ENCODE results near the gene REL. TPM values are rescaled to one million over a fixed set of nuclear protein-coding genes. Genes with fewer than 3 reads are reported as not detected.

REL gene
- total and polyA plus RNA-seq, 2 of the 13 experiments (the other 11 are each of a cell fraction or from before 2014, with no cell fraction given) = 3.7 to 7.0 TPM

GRCh38 chr2:60907329-60907728 lies 26.0 kb downstream of the REL start:
- no peaks in the 10 kb centered on the region for H3K9me3 ChIP-seq (ENCODE audit: low read length)
- H2AFZ ChIP-seq (ENCODE audit: low read length) = no peak overlapping the region
- no peaks in the 10 kb centered on the region for H4K20me1 ChIP-seq (ENCODE audit: insufficient read depth, low read length)
- BruUV-seq (replicated peaks) = no TSS peak
- H3K79me2 ChIP-seq (ENCODE audit: insufficient read depth, low read length) = no peaks in the 10 kb centered on the region
- ATAC-seq (no peak), DNase-seq (ENCODE audit: low spot score) (no peak), FAIRE-seq (no peak)
- no peak overlapping the region for H3K27ac ChIP-seq (ENCODE audit: extremely low read length, insufficient read depth, low read length)
- H3K27me3 ChIP-seq (ENCODE audit: control insufficient read depth in 1 of 2, insufficient read depth in 2 of 2, low read length in 2 of 2) = no peaks in the 10 kb centered on the region
- no peaks in the 10 kb centered on the region for H3K4me1 ChIP-seq (ENCODE audit: insufficient read depth, low read length)
- in situ Hi-C loops (cut with HindIII; ENCODE audit: extremely low pct_ligation_motif_present, low pct_unique_long_range_greater_than_20kb) = no loop called here
- H3K4me2 ChIP-seq (ENCODE audit: low read depth, low read length) = no peak overlapping the region
- WGBS (ENCODE audit: low lambda C conversion rate) = 95% methylated on average over 8 of the region's 8 CpGs
- CTCF ChIA-PET (ENCODE audit: low intra/inter-chr PET ratio, low total read pairs) = no interaction called here
- peaks cover 2 to 14% of the 10 kb centered on the region in 2 experiments; a peak in 4 of 5 replicates for H3K36me3 ChIP-seq (replicated peaks in 1 of 2; ENCODE audit: control insufficient read depth in 1 of 2, insufficient read depth in 2 of 2, low read length in 2 of 2)
- intact Hi-C loops (cut with micrococcal nuclease; ENCODE audit: unreplicated experiment) = no loop called here
- POLR2A ChIA-PET = no interaction called here
- no peak overlapping the region for H3K9ac ChIP-seq (ENCODE audit: insufficient read depth, low read depth, low read length)
- TF ChIP-seq EHMT2 (IDR thresholded peaks at IDR 0.05; ENCODE audit: borderline replicate concordance, low read depth, low read length) (no peak), ZHX1 (CRISPR knock-in tag; IDR thresholded peaks at IDR 0.05; ENCODE audit: low read depth) (no peak), ZXDC (CRISPR knock-in tag; IDR thresholded peaks at IDR 0.05) (no peak), ZNF576 (CRISPR knock-in tag; IDR thresholded peaks at IDR 0.05) (no peak), MNT (IDR thresholded peaks at IDR 0.05) (no peak), RAD21 (CRISPR knock-in tag; IDR thresholded peaks at IDR 0.05) (no peak), NFIC (IDR thresholded peaks at IDR 0.05; ENCODE audit: low read length) (no peak), RORA (CRISPR knock-in tag; IDR thresholded peaks at IDR 0.05) (no peak), NFYB (CRISPR knock-in tag; IDR thresholded peaks at IDR 0.05) (no peak), MTA3 (CRISPR knock-in tag; IDR thresholded peaks at IDR 0.05) (no peak)
- H3K4me3 ChIP-seq (replicated peaks in 1 of 3; ENCODE audit: insufficient read depth in 1 of 3, low read depth in 2 of 3, low read length in 3 of 3) = no peak overlapping the region
